Measurements from ENCODE around the gene RASGRP1. TPM values are rescaled to one million over a fixed set of nuclear protein-coding genes. Genes with fewer than 3 reads are reported as not detected.

The RASGRP1 gene
- polyA plus RNA-seq, 3 donors = 13.9 to 14.3 (median 14.0) TPM

- no peak for DNase-seq (ENCODE audit: low read depth in 3 of 3, low spot score in 2 of 3)
Observed at GRCh38 chr15:38463893-38464292, 100.7 kb downstream of the RASGRP1 start.

- no peak for DNase-seq (ENCODE audit: low read depth in 3 of 3, low spot score in 2 of 3)
Observed at GRCh38 chr15:38461066-38461833, 103.4 kb downstream of the RASGRP1 start.

GRCh38 chr15:38460543-38460942 lies 104.1 kb downstream of the RASGRP1 start:
- no peak for DNase-seq (ENCODE audit: low read depth in 3 of 3, low spot score in 2 of 3)

GRCh38 chr15:38459480-38459879 lies 105.1 kb downstream of the RASGRP1 start:
- no peak for DNase-seq (ENCODE audit: low read depth in 3 of 3, low spot score in 2 of 3)

GRCh38 chr15:38458646-38459045 lies 106.0 kb downstream of the RASGRP1 start:
- DNase-seq (ENCODE audit: low read depth in 3 of 3, low spot score in 2 of 3) = no peak

GRCh38 chr15:38455092-38455491 lies 109.5 kb downstream of the RASGRP1 start:
- no peak for DNase-seq (ENCODE audit: low read depth in 3 of 3, low spot score in 2 of 3)

GRCh38 chr15:38454696-38455090 lies 109.9 kb downstream of the RASGRP1 start:
- no peak for DNase-seq (ENCODE audit: low read depth in 3 of 3, low spot score in 2 of 3)

GRCh38 chr15:38453971-38454695 lies 110.5 kb downstream of the RASGRP1 start, which contains the start of gene FAM98B:
FAM98B (plus strand) TSS chr15:38454127; CDS start chr15:38454162, 35 bp downstream.
- DNase-seq (ENCODE audit: low read depth in 3 of 3, low spot score in 2 of 3) = peak; percentile 83 to 89 (median 83)

GRCh38 chr15:38441130-38441519 lies 123.5 kb downstream of the RASGRP1 start:
- no peak for DNase-seq (ENCODE audit: low read depth in 3 of 3, low spot score in 2 of 3)

- DNase-seq (ENCODE audit: low read depth in 3 of 3, low spot score in 2 of 3) = peak; percentile 33 to 54 (median 47)
Observed at GRCh38 chr15:38440353-38441129, 124.1 kb downstream of the RASGRP1 start.

Other genes starting within 250 kb of the RASGRP1 start
- 10 to 100 TPM; 80.1 to 97.1 (median 87.2) TPM for gene FAM98B, start 110.7 kb downstream of the RASGRP1 start, polyA plus RNA-seq (ENCODE audit: insufficient read length in 3 of 3)

Data from right renal cortex interstitium (tissue), 3 donors.